ENCODE data around the gene ANTXR2. TPM values are rescaled to one million over a fixed set of nuclear protein-coding genes. Genes with fewer than 3 reads are reported as not detected.
A peak's percentile ranks its signal among the peaks of the same experiment; 100 is the strongest.

The ANTXR2 gene
- total and polyA plus RNA-seq, 2 donors (not counting 1 experiment from before 2014, with no cell fraction given): 85.3 to 135 TPM

DNA sequence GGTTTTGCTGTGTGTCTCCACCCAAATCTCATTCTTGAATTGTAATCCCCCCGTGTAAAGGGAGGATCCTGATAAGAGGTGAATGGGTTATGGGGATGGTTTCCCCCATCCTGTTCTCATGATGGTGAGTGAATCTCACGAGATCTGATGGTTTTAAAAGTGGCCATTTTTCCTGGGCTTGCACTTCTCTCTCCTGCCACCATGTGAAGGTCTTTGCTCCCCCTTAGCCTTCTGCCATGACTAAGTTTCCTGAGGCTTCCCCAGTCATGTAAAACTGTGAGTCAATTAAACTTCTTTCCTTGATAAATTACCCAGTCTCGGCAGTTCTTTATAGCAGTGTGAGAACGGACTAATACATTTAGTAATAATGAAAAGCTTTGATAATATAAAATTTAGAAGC is 46.9 kb downstream of the ANTXR2 start:
- Histone ChIP-seq H2AFZ (ENCODE audit: low read length) (no peak overlapping the region), H3K4me2 (ENCODE audit: extremely low read depth, insufficient read depth, low read length) (no peak overlapping the region), H3K79me2 (ENCODE audit: control insufficient read depth, insufficient read depth, low read length) (peaks cover 2% of the 10 kb centered on the region), H3K9me3 (ENCODE audit: control insufficient read depth, insufficient read depth, low read depth, low read length) (no peaks in the 10 kb centered on the region), H3K27me3 (ENCODE audit: control insufficient read depth, insufficient read depth, low read length) (no peaks in the 10 kb centered on the region), H3K36me3 (ENCODE audit: control insufficient read depth, insufficient read depth, low read length) (peaks cover 4% of the 10 kb centered on the region), H3K4me1 (ENCODE audit: control insufficient read depth, extremely low read depth, insufficient read depth, low read length) (no peaks in the 10 kb centered on the region), H3K9ac (ENCODE audit: insufficient read depth, low read length) (no peak overlapping the region), H3K27ac (ENCODE audit: insufficient read depth, low read length) (no peak overlapping the region), H4K20me1 (ENCODE audit: control insufficient read depth, extremely low read depth, insufficient read depth, low read length) (no peaks in the 10 kb centered on the region), H3K4me3 (replicated peaks in 1 of 4; ENCODE audit: control extremely low read depth in 1 of 4, insufficient read depth in 1 of 4, low read depth in 3 of 4, low read length in 4 of 4) (no peak overlapping the region)
- no peak for TF ChIP-seq EZH2 (IDR thresholded peaks at IDR 0.05; ENCODE audit: low read length, missing control alignments)
- TF ChIP-seq, protein P1, sequence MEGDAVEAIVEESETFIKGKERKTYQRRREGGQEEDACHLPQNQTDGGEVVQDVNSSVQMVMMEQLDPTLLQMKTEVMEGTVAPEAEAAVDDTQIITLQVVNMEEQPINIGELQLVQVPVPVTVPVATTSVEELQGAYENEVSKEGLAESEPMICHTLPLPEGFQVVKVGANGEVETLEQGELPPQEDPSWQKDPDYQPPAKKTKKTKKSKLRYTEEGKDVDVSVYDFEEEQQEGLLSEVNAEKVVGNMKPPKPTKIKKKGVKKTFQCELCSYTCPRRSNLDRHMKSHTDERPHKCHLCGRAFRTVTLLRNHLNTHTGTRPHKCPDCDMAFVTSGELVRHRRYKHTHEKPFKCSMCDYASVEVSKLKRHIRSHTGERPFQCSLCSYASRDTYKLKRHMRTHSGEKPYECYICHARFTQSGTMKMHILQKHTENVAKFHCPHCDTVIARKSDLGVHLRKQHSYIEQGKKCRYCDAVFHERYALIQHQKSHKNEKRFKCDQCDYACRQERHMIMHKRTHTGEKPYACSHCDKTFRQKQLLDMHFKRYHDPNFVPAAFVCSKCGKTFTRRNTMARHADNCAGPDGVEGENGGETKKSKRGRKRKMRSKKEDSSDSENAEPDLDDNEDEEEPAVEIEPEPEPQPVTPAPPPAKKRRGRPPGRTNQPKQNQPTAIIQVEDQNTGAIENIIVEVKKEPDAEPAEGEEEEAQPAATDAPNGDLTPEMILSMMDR (conservative IDR thresholded peaks at IDR 0.05 in 1 of 2, IDR thresholded peaks at IDR 0.05 in 1 of 2; ENCODE audit: low read depth in 1 of 2, low read length in 2 of 2): no peak
- peak in 1 of 2 donors; percentile 16 for DNase-seq (ENCODE audit: low read depth in 2 of 2)

GRCh38 chr4:80024335-80024734 is 48.7 kb downstream of the ANTXR2 start:
- H3K4me1 ChIP-seq (ENCODE audit: control insufficient read depth, extremely low read depth, insufficient read depth, low read length): no peaks in the 10 kb centered on the region
- no peak overlapping the region for H3K4me2 ChIP-seq (ENCODE audit: extremely low read depth, insufficient read depth, low read length)
- no peaks in the 10 kb centered on the region for H3K27me3 ChIP-seq (ENCODE audit: control insufficient read depth, insufficient read depth, low read length)
- H3K27ac ChIP-seq (ENCODE audit: insufficient read depth, low read length): no peak overlapping the region
- DNase-seq (ENCODE audit: low read depth in 2 of 2): no peak
- no peak for TF ChIP-seq EZH2 (IDR thresholded peaks at IDR 0.05; ENCODE audit: low read length, missing control alignments)
- TF ChIP-seq, protein P1 (conservative IDR thresholded peaks at IDR 0.05 in 1 of 2, IDR thresholded peaks at IDR 0.05 in 1 of 2; ENCODE audit: low read depth in 1 of 2, low read length in 2 of 2): no peak
- H2AFZ ChIP-seq (ENCODE audit: low read length): no peak overlapping the region
- H4K20me1 ChIP-seq (ENCODE audit: control insufficient read depth, extremely low read depth, insufficient read depth, low read length): no peaks in the 10 kb centered on the region
- H3K9ac ChIP-seq (ENCODE audit: insufficient read depth, low read length): no peak overlapping the region
- H3K79me2 ChIP-seq (ENCODE audit: control insufficient read depth, insufficient read depth, low read length): peaks cover 2% of the 10 kb centered on the region
- no peaks in the 10 kb centered on the region for H3K9me3 ChIP-seq (ENCODE audit: control insufficient read depth, insufficient read depth, low read depth, low read length)
- no peaks in the 10 kb centered on the region for H3K36me3 ChIP-seq (ENCODE audit: control insufficient read depth, insufficient read depth, low read length)
- H3K4me3 ChIP-seq (replicated peaks in 1 of 4; ENCODE audit: control extremely low read depth in 1 of 4, insufficient read depth in 1 of 4, low read depth in 3 of 4, low read length in 4 of 4): no peak overlapping the region

DNA sequence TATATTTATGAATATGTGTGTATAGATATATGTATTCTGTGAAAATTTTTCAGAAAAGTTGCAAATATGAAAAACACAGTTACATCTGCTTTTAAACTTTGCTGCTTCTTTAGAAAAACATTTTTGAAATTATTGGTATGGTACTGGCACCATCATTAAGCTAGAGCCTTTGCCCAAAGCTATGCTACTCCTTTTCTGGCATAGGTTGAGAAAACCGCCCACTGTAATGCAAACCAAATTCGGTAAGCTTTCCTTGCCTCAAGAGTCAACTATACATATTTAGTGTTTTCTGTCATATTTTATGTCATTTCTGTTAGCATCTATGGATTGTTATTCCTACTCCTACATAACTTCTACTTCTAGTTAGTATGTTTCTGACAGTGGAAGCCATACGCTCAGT is 50.7 kb downstream of the ANTXR2 start:
- H3K79me2 ChIP-seq (ENCODE audit: control insufficient read depth, insufficient read depth, low read length): peaks cover 2% of the 10 kb centered on the region
- no peaks in the 10 kb centered on the region for H3K9me3 ChIP-seq (ENCODE audit: control insufficient read depth, insufficient read depth, low read depth, low read length)
- H3K4me1 ChIP-seq (ENCODE audit: control insufficient read depth, extremely low read depth, insufficient read depth, low read length): peaks cover 5% of the 10 kb centered on the region
- no peak overlapping the region for H3K4me2 ChIP-seq (ENCODE audit: extremely low read depth, insufficient read depth, low read length)
- H3K27me3 ChIP-seq (ENCODE audit: control insufficient read depth, insufficient read depth, low read length): no peaks in the 10 kb centered on the region
- no peak for DNase-seq (ENCODE audit: low read depth in 2 of 2)
- TF ChIP-seq, protein P1 (conservative IDR thresholded peaks at IDR 0.05 in 1 of 2, IDR thresholded peaks at IDR 0.05 in 1 of 2; ENCODE audit: low read depth in 1 of 2, low read length in 2 of 2): no peak
- TF ChIP-seq EZH2 (IDR thresholded peaks at IDR 0.05; ENCODE audit: low read length, missing control alignments): no peak
- no peaks in the 10 kb centered on the region for H4K20me1 ChIP-seq (ENCODE audit: control insufficient read depth, extremely low read depth, insufficient read depth, low read length)
- H2AFZ ChIP-seq (ENCODE audit: low read length): no peak overlapping the region
- H3K36me3 ChIP-seq (ENCODE audit: control insufficient read depth, insufficient read depth, low read length): no peaks in the 10 kb centered on the region
- no peak overlapping the region for H3K27ac ChIP-seq (ENCODE audit: insufficient read depth, low read length)
- H3K4me3 ChIP-seq (replicated peaks in 1 of 4; ENCODE audit: control extremely low read depth in 1 of 4, insufficient read depth in 1 of 4, low read depth in 3 of 4, low read length in 4 of 4): no peak overlapping the region
- no peak overlapping the region for H3K9ac ChIP-seq (ENCODE audit: insufficient read depth, low read length)

All from fibroblast of lung (primary cell).